GM12878 (cell line): ENCODE data around the gene BARHL1. TPM values are rescaled to one million over a fixed set of nuclear protein-coding genes. Genes with fewer than 3 reads are reported as not detected.

Source experiments
- ATAC-seq: fragments of 200-7000 bp; cut with Tn5 transposase; 3 replicates; pipeline ENCODE4 v1.9.1; 2020; ENCODE audit warnings: mild to moderate bottlenecking, moderate library complexity
- BruUV-seq: library from RNA; stranded (reverse); fragments of 400-500 nt; replicated peaks from 2 replicates; lab custom pipeline; 2021; lab: Mats Ljungman, UMichigan
- CTCF ChIA-PET: fragments of 300-600 bp; sonication (Branson Sonifier 250); formaldehyde crosslinking; extraction: SDS; loops from one replicate; lab custom pipeline; 2021; ENCODE audit warnings: inconsistent platforms; lab: Yijun Ruan, JAX
- POLR2A ChIA-PET: fragments of 350-600 bp; formaldehyde crosslinking; extraction: SDS; loops from one replicate; lab custom pipeline; 2021; ENCODE audit warnings: inconsistent platforms; lab: Charles Lee
- RAD21 ChIA-PET: fragments of 300-600 bp; sonication (Branson Sonifier 250); formaldehyde crosslinking; loops from one replicate; lab custom pipeline; 2023; ENCODE audit warnings: antibody characterized with exemption; ENCODE audit not compliant: unreplicated experiment; lab: Charles Lee
- SMC1A ChIA-PET: fragments of 300-600 bp; sonication (Branson Sonifier 250); formaldehyde crosslinking; loops from one replicate; lab custom pipeline; 2023; ENCODE audit not compliant: unreplicated experiment, uncharacterized antibody; lab: Charles Lee
- DNase-seq: peaks from one replicate; pipeline ENCODE4 v3.0.0-alpha.2; 2011; ENCODE audit warnings: low read depth, low spot score
- FAIRE-seq: peaks from 3 replicates; lab custom pipeline; 2011; peaks lifted over from hg19 to GRCh38; lab: Jason Lieb, UNC
- H2AFZ ChIP-seq: 2 replicates; pipeline ENCODE4 v1.6.0; 2011; ENCODE audit warnings: low read depth, low read length, control low read depth; ENCODE audit not compliant: control insufficient read depth
- H3K27ac ChIP-seq: 2 replicates; pipeline ENCODE4 v1.5.1; 2011; ENCODE audit warnings: control low read depth; ENCODE audit not compliant: control insufficient read depth, insufficient read depth
- H3K27me3 ChIP-seq, 2 experiments: replicated peaks in 1 of 2; 2 replicates each; pipeline versions ENCODE4 v1.6.0 to v1.6.1; 2011; ENCODE audit warnings: low read length in 1 of 2; ENCODE audit not compliant: control insufficient read depth in 2 of 2, insufficient read depth in 2 of 2
- H3K36me3 ChIP-seq, 2 experiments: 2 replicates each; pipeline ENCODE4 v1.5.1; 2011; ENCODE audit warnings: low read length in 1 of 2; ENCODE audit not compliant: control insufficient read depth in 2 of 2, insufficient read depth in 2 of 2
- H3K4me1 ChIP-seq: 2 replicates; pipeline ENCODE4 v1.6.1; 2011; ENCODE audit warnings: mild to moderate bottlenecking, low read length, moderate library complexity, mixed read lengths; ENCODE audit not compliant: control insufficient read depth, insufficient read depth
- H3K4me2 ChIP-seq: 2 replicates; pipeline ENCODE4 v1.6.0; 2011; ENCODE audit warnings: control low read depth; ENCODE audit not compliant: control insufficient read depth, insufficient read depth
- H3K4me3 ChIP-seq: fragments of 200-600 bp; sonication (generic); 2 replicates; pipeline ENCODE4 v1.5.1; 2016
- H3K79me2 ChIP-seq: 2 replicates; pipeline ENCODE4 v1.6.0; 2011; ENCODE audit warnings: low read length; ENCODE audit not compliant: control insufficient read depth, insufficient read depth
- H3K9ac ChIP-seq: 2 replicates; pipeline ENCODE4 v1.8.0; 2011; ENCODE audit warnings: low read length, control low read depth, mixed read lengths; ENCODE audit not compliant: control insufficient read depth, insufficient read depth
- H3K9me3 ChIP-seq: replicated peaks from 3 replicates; pipeline ENCODE4 v1.5.1; 2011; ENCODE audit warnings: mild to moderate bottlenecking, low read length; ENCODE audit not compliant: control insufficient read depth, insufficient read depth
- H4K20me1 ChIP-seq: 2 replicates; pipeline ENCODE4 v1.6.0; 2011; ENCODE audit not compliant: control insufficient read depth, insufficient read depth
- SUPT20H ChIP-seq: IDR thresholded peaks from 2 replicates; pipeline ENCODE4 v1.6.1; 2011; ENCODE audit warnings: low read depth, mild to moderate bottlenecking, low read length, moderate library complexity, borderline replicate concordance; ENCODE audit not compliant: control insufficient read depth
- WGBS: methylation state at CpG from one replicate; pipeline ENCODE4 v1.1.6; 2016; ENCODE audit warnings: low lambda C conversion rate; ENCODE audit not compliant: insufficient replicate concordance, insufficient coverage; ENCODE audit errors: missing lambda C conversion rate; 5-methylcytosine and 5-hydroxymethylcytosine counted together
- in situ Hi-C: fragments of 300-500 bp; cut with MboI; formaldehyde crosslinking; loops from 9 replicates; pipeline ENCODE4 v1.14.3; 2018; ENCODE audit warnings: mixed read lengths
- intact Hi-C: fragments of 100-400 bp; cut with micrococcal nuclease; formaldehyde crosslinking; loops from one replicate; pipeline ENCODE4 v1.14.2; 2022; ENCODE audit not compliant: unreplicated experiment
- polyA plus RNA-seq, 11 experiments: library from polyadenylated mRNA; depleted of rRNA in 4 of 11; unstranded in 6 of 11; stranded (reverse) in 5 of 11; fragments of >200 nt; fragmentation: Nextera tagmentation in 4 of 11; fragmentation: Illumina TruSeq in 1 of 11; extraction: Ambion mirVana in 4 of 11; extraction: Trizol in 1 of 11; gene quantifications; 1 replicate in 1 of 11; 2 replicates in 10 of 11; pipeline versions ENCODE4 v1.2.1 to v1.2.3, GENCODE V29; 2011 to 2016; ENCODE audit warnings: inconsistent platforms in 2 of 11, missing spikeins in 2 of 11, low read depth in 1 of 11
- total RNA-seq, 4 experiments: library from RNA; depleted of rRNA in 3 of 4; stranded (reverse); fragments of >200 nt in 3 of 4; fragmentation: Illumina TruSeq in 1 of 4; extraction: Trizol in 1 of 4; gene quantifications; 2 replicates each; pipeline versions ENCODE4 v1.2.1 to v1.2.3, GENCODE V29; 2013 to 2021
- TF ChIP-seq, protein P1 (sequence below): fragments of 450-650 bp; formaldehyde crosslinking; IDR thresholded peaks from 2 replicates; pipeline ENCODE4 v1.4.0; 2020; ENCODE audit warnings: mild to moderate bottlenecking, moderate library complexity

Gene BARHL1
- total and polyA plus RNA-seq, 10 of the 15 experiments (the other 5 are each of a cell fraction or from before 2014, with no cell fraction given) = not detected

DNA sequence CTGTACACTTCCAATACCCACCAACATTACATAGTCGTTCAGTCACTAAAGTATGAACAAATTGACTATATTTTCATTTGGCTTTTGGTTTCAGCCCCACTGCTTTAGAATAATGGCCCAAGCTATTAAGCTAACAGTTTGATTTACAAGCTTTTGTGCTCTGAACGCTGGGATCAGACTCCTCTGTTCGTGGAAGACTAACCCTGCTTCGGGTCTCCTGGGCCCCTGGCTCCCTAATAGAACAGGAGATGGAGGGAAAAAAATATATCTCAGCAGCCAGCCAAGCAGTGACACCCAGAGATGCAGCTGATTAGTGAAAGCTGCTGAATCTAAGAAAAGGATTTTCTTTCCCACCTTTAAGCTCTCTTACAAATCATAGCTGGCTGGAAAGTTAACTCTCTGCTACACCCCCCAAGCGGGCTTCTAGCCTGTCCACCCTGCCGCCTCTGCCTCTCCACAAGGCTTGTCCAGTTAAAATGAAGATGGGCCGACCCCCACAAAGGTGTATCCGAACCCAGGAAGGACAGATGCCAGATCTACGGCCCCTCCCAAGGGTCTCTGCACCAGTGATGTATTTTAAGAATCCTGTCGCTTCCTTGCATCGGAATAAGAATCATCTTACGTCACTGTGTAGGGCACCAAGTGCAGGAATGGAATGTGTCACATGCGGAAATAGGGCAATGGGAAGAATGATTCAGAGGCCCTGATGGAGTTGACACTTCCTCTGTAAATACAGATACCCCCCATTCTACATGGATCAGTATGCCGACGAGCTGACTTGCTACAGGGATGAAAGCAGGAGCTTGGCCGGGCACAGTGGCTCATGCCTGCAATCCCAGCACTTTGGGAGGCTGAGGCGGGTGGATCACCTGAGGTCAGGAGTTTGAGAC lies 33.4 kb upstream of the BARHL1 start:
- FAIRE-seq (no peak), DNase-seq (no peak), ATAC-seq (no peak)
- ChIA-PET CTCF (interaction anchor here (2.1 kb wide), 1 partner anchor 353 kb away, joined by 5 read pairs; no protein-coding TSS in a partner anchor), RAD21 (no interaction called here), POLR2A (no interaction called here), SMC1A (no interaction called here)
- no TSS peak for BruUV-seq
- Histone ChIP-seq H3K4me3 (no peak overlapping the region), H3K79me2 (no peaks in the 10 kb centered on the region), H3K4me1 (no peaks in the 10 kb centered on the region), H3K9ac (no peak overlapping the region), H2AFZ (no peak overlapping the region), H3K9me3 (no peaks in the 10 kb centered on the region), H3K4me2 (no peak overlapping the region), H3K27ac (no peak overlapping the region), H3K36me3 (no peaks in the 10 kb centered on the region), H3K27me3 (no peaks in the 10 kb centered on the region; a peak in 2 of 4 replicates), H4K20me1 (no peaks in the 10 kb centered on the region)
- intact Hi-C loops = no loop called here
- 44% methylated on average over 16 of the region's 17 CpGs for WGBS
- in situ Hi-C loops = no loop called here
- TF ChIP-seq SUPT20H = no peak
- TF ChIP-seq, protein P1, sequence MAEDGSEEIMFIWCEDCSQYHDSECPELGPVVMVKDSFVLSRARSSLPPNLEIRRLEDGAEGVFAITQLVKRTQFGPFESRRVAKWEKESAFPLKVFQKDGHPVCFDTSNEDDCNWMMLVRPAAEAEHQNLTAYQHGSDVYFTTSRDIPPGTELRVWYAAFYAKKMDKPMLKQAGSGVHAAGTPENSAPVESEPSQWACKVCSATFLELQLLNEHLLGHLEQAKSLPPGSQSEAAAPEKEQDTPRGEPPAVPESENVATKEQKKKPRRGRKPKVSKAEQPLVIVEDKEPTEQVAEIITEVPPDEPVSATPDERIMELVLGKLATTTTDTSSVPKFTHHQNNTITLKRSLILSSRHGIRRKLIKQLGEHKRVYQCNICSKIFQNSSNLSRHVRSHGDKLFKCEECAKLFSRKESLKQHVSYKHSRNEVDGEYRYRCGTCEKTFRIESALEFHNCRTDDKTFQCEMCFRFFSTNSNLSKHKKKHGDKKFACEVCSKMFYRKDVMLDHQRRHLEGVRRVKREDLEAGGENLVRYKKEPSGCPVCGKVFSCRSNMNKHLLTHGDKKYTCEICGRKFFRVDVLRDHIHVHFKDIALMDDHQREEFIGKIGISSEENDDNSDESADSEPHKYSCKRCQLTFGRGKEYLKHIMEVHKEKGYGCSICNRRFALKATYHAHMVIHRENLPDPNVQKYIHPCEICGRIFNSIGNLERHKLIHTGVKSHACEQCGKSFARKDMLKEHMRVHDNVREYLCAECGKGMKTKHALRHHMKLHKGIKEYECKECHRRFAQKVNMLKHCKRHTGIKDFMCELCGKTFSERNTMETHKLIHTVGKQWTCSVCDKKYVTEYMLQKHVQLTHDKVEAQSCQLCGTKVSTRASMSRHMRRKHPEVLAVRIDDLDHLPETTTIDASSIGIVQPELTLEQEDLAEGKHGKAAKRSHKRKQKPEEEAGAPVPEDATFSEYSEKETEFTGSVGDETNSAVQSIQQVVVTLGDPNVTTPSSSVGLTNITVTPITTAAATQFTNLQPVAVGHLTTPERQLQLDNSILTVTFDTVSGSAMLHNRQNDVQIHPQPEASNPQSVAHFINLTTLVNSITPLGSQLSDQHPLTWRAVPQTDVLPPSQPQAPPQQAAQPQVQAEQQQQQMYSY (CRISPR knock-in tag) = no peak
- TF ChIP-seq, all 136 proteins: peak for 0
